Endothelial cell of umbilical vein (primary cell): ENCODE results near the gene RASA1.

Experiments used
- EZH2 ChIP-seq: IDR thresholded peaks from 2 replicates; pipeline ENCODE4 v1.6.1; 2012; ENCODE audit warnings: borderline replicate concordance, low read depth, mild to moderate bottlenecking, moderate library complexity, low read length, inconsistent platforms; ENCODE audit not compliant: severe bottlenecking
- FOS ChIP-seq: IDR thresholded peaks from 2 replicates; pipeline ENCODE4 v1.6.1; 2011; ENCODE audit warnings: mild to moderate bottlenecking, low read length, moderate library complexity, borderline replicate concordance; ENCODE audit not compliant: insufficient read depth
- JUN ChIP-seq: IDR thresholded peaks from 2 replicates; pipeline ENCODE4 v1.6.1; 2011; ENCODE audit warnings: borderline replicate concordance, low read depth; ENCODE audit not compliant: insufficient read length, insufficient read depth
- MYC ChIP-seq: IDR thresholded peaks from one replicate; pipeline ENCODE4 v1.6.1; 2011; ENCODE audit warnings: mild to moderate bottlenecking, low read depth, low read length
- POLR2A ChIP-seq: IDR thresholded peaks from 2 replicates; pipeline ENCODE4 v1.6.1; 2012; ENCODE audit warnings: low read depth, mild to moderate bottlenecking, control low read depth, low read length
- POLR2AphosphoS5 ChIP-seq: IDR thresholded peaks from 2 replicates; pipeline ENCODE4 v1.6.1; 2012; ENCODE audit warnings: low read depth, mild to moderate bottlenecking, control low read depth, low read length, moderate library complexity; ENCODE audit not compliant: insufficient read depth
- TF ChIP-seq, protein P1 (sequence below), 2 donors: IDR thresholded peaks; 1 replicate in 1 of 2; 2 replicates in 1 of 2; pipeline ENCODE4 v1.5.1; 2011; ENCODE audit warnings: low read length in 2 of 2, mild to moderate bottlenecking in 2 of 2, moderate library complexity in 2 of 2, control low read depth in 1 of 2, inconsistent platforms in 1 of 2, low read depth in 1 of 2; ENCODE audit not compliant: insufficient read depth in 1 of 2; ENCODE audit errors: extremely low read depth in 1 of 2
- TF ChIP-seq, protein P2 (sequence below): IDR thresholded peaks from 2 replicates; pipeline ENCODE4 v1.6.1; 2011; ENCODE audit not compliant: insufficient read depth, insufficient read length

DNA sequence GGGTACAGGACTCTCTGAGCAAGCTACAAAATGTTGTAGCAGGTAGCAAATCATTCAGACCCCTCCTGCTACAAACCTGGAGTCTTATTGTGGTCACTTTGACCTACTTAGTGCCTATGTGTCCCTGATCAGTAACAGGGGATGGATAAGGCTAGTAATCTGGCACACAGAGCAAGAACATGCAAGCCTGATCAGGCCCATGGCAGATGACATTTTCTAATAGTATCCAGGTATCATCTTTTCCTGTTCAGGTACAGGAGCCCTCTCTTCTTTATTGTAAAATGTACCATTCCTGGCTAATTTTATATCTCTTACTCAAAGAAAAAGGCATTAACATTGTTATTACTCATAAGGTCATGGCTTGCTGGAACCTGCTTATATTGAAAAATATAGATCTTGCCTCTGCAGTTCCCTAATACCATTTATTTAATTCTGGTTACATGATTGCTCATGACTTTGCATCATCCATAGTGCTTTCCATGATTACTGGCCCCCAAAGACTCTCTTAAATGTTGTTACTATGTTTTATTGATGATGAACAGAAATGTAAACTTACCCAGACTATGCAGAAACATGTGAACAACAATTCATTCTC is 163.3 kb downstream of the RASA1 start:
- TF ChIP-seq POLR2AphosphoS5 (no peak), MYC (no peak), POLR2A (no peak), EZH2 (no peak), FOS (no peak), JUN (no peak)
- TF ChIP-seq, protein P1, sequence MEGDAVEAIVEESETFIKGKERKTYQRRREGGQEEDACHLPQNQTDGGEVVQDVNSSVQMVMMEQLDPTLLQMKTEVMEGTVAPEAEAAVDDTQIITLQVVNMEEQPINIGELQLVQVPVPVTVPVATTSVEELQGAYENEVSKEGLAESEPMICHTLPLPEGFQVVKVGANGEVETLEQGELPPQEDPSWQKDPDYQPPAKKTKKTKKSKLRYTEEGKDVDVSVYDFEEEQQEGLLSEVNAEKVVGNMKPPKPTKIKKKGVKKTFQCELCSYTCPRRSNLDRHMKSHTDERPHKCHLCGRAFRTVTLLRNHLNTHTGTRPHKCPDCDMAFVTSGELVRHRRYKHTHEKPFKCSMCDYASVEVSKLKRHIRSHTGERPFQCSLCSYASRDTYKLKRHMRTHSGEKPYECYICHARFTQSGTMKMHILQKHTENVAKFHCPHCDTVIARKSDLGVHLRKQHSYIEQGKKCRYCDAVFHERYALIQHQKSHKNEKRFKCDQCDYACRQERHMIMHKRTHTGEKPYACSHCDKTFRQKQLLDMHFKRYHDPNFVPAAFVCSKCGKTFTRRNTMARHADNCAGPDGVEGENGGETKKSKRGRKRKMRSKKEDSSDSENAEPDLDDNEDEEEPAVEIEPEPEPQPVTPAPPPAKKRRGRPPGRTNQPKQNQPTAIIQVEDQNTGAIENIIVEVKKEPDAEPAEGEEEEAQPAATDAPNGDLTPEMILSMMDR (IDR thresholded peaks at IDR 0.05; ENCODE audit: extremely low read depth in 1 of 2, insufficient read depth in 1 of 2, low read depth in 1 of 2, low read length in 2 of 2) = no peak
- TF ChIP-seq, protein P2, sequence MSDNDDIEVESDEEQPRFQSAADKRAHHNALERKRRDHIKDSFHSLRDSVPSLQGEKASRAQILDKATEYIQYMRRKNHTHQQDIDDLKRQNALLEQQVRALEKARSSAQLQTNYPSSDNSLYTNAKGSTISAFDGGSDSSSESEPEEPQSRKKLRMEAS = no peak
